Esophagus squamous epithelium (tissue), 5 donors: ENCODE data around the gene N4BP3. TPM values are rescaled to one million over a fixed set of nuclear protein-coding genes. Genes with fewer than 3 reads are reported as not detected.
"Not testable (repeated sequence)": the region's sequence is repeated elsewhere in the genome, so short reads cannot be mapped to it uniquely, and the experiment has no call there.

ENCODE experiments used
- DNase-seq: peaks from one replicate; lab custom pipeline; 2025; lab: John Stamatoyannopoulos, UW
- H3K27ac ChIP-seq, 4 donors: fragments of 200-600 bp; sonication (generic); one replicate each; pipeline ENCODE4 v1.5.1; 2016 to 2019; ENCODE audit warnings: mild to moderate bottlenecking in 1 of 4
- H3K27me3 ChIP-seq, 4 donors: fragments of 200-600 bp; sonication (generic); 1 replicate in 3 of 4; 2 replicates in 1 of 4; pipeline versions ENCODE4 v1.5.1 to v1.6.0; 2017 to 2021; ENCODE audit warnings: antibody characterized with exemption in 1 of 4
- H3K36me3 ChIP-seq, 3 donors: fragments of 200-600 bp; sonication (generic); one replicate each; pipeline ENCODE4 v1.5.1; 2016 to 2019
- H3K4me1 ChIP-seq, 3 donors: fragments of 200-600 bp; sonication (generic); one replicate each; pipeline ENCODE4 v1.5.1; 2017 to 2019
- H3K4me3 ChIP-seq, 4 donors: fragments of 200-600 bp; sonication (generic); 1 replicate in 3 of 4; 2 replicates in 1 of 4; pipeline ENCODE4 v1.5.1; 2016 to 2019; ENCODE audit warnings: mild to moderate bottlenecking in 2 of 4, moderate library complexity in 1 of 4
- H3K9me3 ChIP-seq, 3 donors: fragments of 200-600 bp; sonication (generic); one replicate each; pipeline ENCODE4 v1.5.1; 2016 to 2019
- POLR2A ChIP-seq, 4 donors: fragments of 450-650 bp; IDR thresholded peaks; one replicate each; pipeline ENCODE4 v1.6.1; 2017; ENCODE audit warnings: antibody characterized with exemption in 4 of 4, mild to moderate bottlenecking in 4 of 4, moderate library complexity in 3 of 4
- WGBS, 2 donors: methylation state at CpG; one replicate each; pipeline ENCODE4 v1.1.5; 2018; 5-methylcytosine and 5-hydroxymethylcytosine counted together
- intact Hi-C: fragments of 100-400 bp; cut with DNase I; formaldehyde crosslinking; loops from one replicate; pipeline ENCODE4 v1.15.0; 2022
- total RNA-seq, 4 donors: library from RNA; depleted of rRNA; stranded (reverse); fragments of >200 nt; gene quantifications; one replicate each; pipeline ENCODE4 v1.1.0, GENCODE V29; 2016
- TF ChIP-seq, protein P1 (sequence below), 6 experiments: fragments of 450-650 bp in 4 of 6; fragments of 200-600 bp in 2 of 6; sonication (generic) in 2 of 6; IDR thresholded peaks; one replicate each; pipeline ENCODE4 v1.5.1; 2016 to 2019; ENCODE audit warnings: antibody characterized with exemption in 6 of 6, mild to moderate bottlenecking in 4 of 6, moderate library complexity in 4 of 6
- donor health status: DM: yes; HTN: yes; CAD: no.

The N4BP3 gene
- total RNA-seq, 4 donors from 2014 or later: 14.0 to 32.6 (median 16.1) TPM

- 41 to 54% methylated on average over 5 to 6 of the region's 6 CpGs for WGBS, 2 donors
- TF ChIP-seq POLR2A (IDR thresholded peaks at IDR 0.05): no peak
- TF ChIP-seq, protein P1, sequence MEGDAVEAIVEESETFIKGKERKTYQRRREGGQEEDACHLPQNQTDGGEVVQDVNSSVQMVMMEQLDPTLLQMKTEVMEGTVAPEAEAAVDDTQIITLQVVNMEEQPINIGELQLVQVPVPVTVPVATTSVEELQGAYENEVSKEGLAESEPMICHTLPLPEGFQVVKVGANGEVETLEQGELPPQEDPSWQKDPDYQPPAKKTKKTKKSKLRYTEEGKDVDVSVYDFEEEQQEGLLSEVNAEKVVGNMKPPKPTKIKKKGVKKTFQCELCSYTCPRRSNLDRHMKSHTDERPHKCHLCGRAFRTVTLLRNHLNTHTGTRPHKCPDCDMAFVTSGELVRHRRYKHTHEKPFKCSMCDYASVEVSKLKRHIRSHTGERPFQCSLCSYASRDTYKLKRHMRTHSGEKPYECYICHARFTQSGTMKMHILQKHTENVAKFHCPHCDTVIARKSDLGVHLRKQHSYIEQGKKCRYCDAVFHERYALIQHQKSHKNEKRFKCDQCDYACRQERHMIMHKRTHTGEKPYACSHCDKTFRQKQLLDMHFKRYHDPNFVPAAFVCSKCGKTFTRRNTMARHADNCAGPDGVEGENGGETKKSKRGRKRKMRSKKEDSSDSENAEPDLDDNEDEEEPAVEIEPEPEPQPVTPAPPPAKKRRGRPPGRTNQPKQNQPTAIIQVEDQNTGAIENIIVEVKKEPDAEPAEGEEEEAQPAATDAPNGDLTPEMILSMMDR (IDR thresholded peaks at IDR 0.05): no peak
- Histone ChIP-seq H3K9me3 (no peaks in the 10 kb centered on the region), H3K4me1 (peaks cover 0 to 21% (median 4%) of the 10 kb centered on the region in 3 donors), H3K27ac (no peak overlapping the region), H3K27me3 (peaks cover 0 to 28% (median 0%) of the 10 kb centered on the region in 4 donors), H3K4me3 (no peak overlapping the region), H3K36me3 (no peaks in the 10 kb centered on the region)
- no peak for DNase-seq
- intact Hi-C loops: no loop called here
Observed at GRCh38 chr5:178085316-178085715, 28.0 kb upstream of the N4BP3 start.

GRCh38 chr5:178086266-178086665 is 27.1 kb upstream of the N4BP3 start:
- Histone ChIP-seq H3K27ac (peak overlapping the region in 1 of 4 donors; percentile 61), H3K4me3 (no peak overlapping the region), H3K9me3 (peaks cover 0 to 3% (median 0%) of the 10 kb centered on the region in 3 donors), H3K4me1 (peaks cover 0 to 29% (median 4%) of the 10 kb centered on the region in 3 donors), H3K36me3 (no peaks in the 10 kb centered on the region), H3K27me3 (peaks cover 0 to 28% (median 0%) of the 10 kb centered on the region in 4 donors)
- TF ChIP-seq, protein P1 (IDR thresholded peaks at IDR 0.05): no peak
- no peak for TF ChIP-seq POLR2A (IDR thresholded peaks at IDR 0.05)
- intact Hi-C loops: no loop called here
- DNase-seq: no peak
- WGBS, 2 donors: 22 to 24% methylated on average over 19 to 25 of the region's 25 CpGs

- H3K4me3 ChIP-seq, DNase-seq, H3K36me3 ChIP-seq, H3K9me3 ChIP-seq, intact Hi-C loops: not testable (repeated sequence)
- H3K27ac ChIP-seq: peak overlapping the region in 1 of 4 donors; percentile 61
- H3K27me3 ChIP-seq: peaks cover 0 to 28% (median 0%) of the 10 kb centered on the region in 4 donors
- peaks cover 0 to 24% (median 4%) of the 10 kb centered on the region in 3 donors for H3K4me1 ChIP-seq
- WGBS, 2 donors: 35 to 44% methylated on average over 5 of the region's 5 CpGs
Observed at GRCh38 chr5:178087199-178087598, 26.1 kb upstream of the N4BP3 start.

GRCh38 chr5:178090856-178091255 is 22.5 kb upstream of the N4BP3 start:
- no peak for DNase-seq
- no peaks in the 10 kb centered on the region for H3K36me3 ChIP-seq
- H3K27me3 ChIP-seq: peaks cover 0 to 20% (median 0%) of the 10 kb centered on the region in 4 donors
- H3K4me3 ChIP-seq: no peak overlapping the region
- WGBS, 2 donors: 25 to 60% methylated on average over 6 of the region's 6 CpGs
- TF ChIP-seq, protein P1 (IDR thresholded peaks at IDR 0.05): no peak
- TF ChIP-seq POLR2A (IDR thresholded peaks at IDR 0.05): no peak
- peak overlapping the region in 3 of 4 donors; percentile 27 to 79 (median 64) for H3K27ac ChIP-seq
- peaks cover 0 to 18% (median 4%) of the 10 kb centered on the region in 3 donors for H3K4me1 ChIP-seq
- intact Hi-C loops: no loop called here
- peaks cover 0 to 9% (median 0%) of the 10 kb centered on the region in 3 donors for H3K9me3 ChIP-seq

GRCh38 chr5:178093134-178093533 is 20.2 kb upstream of the N4BP3 start:
- DNase-seq: no peak
- Histone ChIP-seq H3K9me3 (peaks cover 0 to 9% (median 0%) of the 10 kb centered on the region in 3 donors), H3K4me1 (peaks cover 0 to 11% (median 0%) of the 10 kb centered on the region in 3 donors), H3K27ac (no peak overlapping the region), H3K36me3 (no peaks in the 10 kb centered on the region), H3K4me3 (no peak overlapping the region), H3K27me3 (peaks cover 0 to 3% (median 0%) of the 10 kb centered on the region in 4 donors)
- 59 to 71% methylated on average over 2 of the region's 2 CpGs for WGBS, 2 donors
- TF ChIP-seq, protein P1 (IDR thresholded peaks at IDR 0.05): no peak
- TF ChIP-seq POLR2A (IDR thresholded peaks at IDR 0.05): no peak
- intact Hi-C loops: no loop called here
